Anterior cingulate cortex (tissue), 58 donors: ENCODE measurements around the gene ATP5F1C.
"Not testable (repeated sequence)": the region's sequence is repeated elsewhere in the genome, so short reads cannot be mapped to it uniquely, and the experiment has no call there.

Experiments used
- DNase-seq, 58 donors: peaks; one replicate each; lab custom pipeline; 2025; lab: John Stamatoyannopoulos, UW

The ATP5F1C gene

GRCh38 chr10:7787857-7788638, at the start of gene ATP5F1C, which contains the start of gene KIN:
ATP5F1C (plus strand) TSS chr10:7788177; CDS start chr10:7788208, 31 bp downstream.
KIN (minus strand) TSS chr10:7787993; CDS start chr10:7787933, 60 bp downstream.
- DNase-seq, result peak; percentile 69 to 98 (median 96)

DNA sequence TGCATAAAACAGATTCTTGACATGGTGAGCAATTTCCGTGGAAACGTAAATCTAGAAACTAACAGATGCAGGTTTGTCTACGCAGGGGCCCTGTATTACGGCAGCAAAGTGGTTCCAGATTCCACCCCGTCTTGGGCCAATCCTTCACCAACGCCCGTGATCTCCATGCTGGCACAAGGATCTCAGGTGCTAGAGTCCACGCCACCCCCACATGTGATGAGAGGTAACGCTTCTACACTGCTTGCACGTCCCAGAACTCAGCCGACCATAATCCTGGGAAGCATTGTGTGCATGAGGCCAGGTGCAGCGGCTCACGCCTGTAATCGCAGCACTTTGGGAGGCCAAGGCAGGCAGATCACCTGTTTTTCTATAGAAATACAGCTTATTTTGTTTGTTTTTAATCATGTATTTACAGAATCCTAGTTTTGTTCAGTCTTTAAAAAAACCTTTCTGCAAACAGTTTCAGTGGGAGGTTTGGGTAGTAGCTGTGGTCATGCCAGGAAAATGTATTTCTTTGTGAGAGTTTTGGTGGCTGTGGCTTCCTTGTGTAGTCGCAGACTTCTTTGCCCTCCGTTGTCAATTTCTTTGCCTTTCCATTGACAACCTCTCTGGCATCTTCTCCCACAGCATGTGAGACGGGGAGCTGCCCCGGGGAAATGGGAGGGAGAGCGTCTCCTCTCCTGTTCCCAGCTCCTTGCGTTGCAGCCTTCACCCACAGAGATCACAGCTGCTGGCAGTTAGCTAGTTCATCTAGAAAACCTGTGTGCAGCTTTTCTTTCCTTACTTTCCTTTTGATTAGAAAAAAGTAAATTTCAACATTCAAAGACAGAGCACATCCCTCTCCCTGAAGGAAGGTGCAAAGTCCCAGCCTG, 49.2 kb upstream of the ATP5F1C start:
- DNase-seq, result no peak

- no peak for DNase-seq
Observed at GRCh38 chr10:7744307-7744706, 43.7 kb upstream of the ATP5F1C start.

DNA sequence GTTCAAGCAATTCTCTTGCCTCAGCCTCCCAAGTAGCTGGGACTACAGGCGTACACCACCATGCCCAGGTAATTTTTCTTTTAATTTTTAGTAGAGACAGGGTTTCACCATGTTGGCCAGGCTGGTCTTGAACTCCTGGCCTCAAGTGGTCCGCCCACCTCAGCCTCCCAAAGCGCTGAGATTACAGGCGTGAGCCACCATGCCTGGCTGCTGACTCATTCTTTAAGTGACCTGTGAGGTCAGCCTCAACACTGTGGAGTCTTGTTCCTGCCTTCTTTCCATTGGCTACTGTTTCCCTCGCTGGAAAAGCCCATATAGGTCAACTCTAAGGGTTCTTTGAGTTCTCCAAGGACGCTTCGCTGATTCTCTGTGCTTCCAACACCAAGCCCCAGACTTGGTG, 39.3 kb upstream of the ATP5F1C start:
- not testable (repeated sequence) for DNase-seq

DNA sequence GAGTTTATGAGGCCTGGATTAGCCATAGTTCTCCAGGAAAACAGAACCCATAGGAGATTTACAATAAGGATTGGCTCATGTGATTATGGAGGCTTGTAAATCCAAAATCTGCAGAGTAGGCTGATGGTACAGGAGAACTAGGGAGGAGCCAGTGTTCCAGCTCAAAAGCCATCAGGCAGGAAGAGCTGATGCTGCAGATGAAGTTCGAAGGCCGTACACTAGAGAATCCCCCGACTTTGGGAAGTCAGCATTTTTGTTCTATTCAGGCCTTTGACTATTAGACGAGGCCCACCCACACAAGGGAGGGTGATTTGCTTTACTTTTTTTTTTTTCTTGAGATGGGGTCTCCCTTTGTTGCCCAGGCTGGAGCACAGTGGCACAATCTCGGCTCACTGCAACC, 37.8 kb upstream of the ATP5F1C start:
- DNase-seq, result no peak

- no peak for DNase-seq
Observed at GRCh38 chr10:7752251-7752650, 35.7 kb upstream of the ATP5F1C start.

- DNase-seq, result no peak
Observed at GRCh38 chr10:7755103-7755502, 32.9 kb upstream of the ATP5F1C start.

DNA sequence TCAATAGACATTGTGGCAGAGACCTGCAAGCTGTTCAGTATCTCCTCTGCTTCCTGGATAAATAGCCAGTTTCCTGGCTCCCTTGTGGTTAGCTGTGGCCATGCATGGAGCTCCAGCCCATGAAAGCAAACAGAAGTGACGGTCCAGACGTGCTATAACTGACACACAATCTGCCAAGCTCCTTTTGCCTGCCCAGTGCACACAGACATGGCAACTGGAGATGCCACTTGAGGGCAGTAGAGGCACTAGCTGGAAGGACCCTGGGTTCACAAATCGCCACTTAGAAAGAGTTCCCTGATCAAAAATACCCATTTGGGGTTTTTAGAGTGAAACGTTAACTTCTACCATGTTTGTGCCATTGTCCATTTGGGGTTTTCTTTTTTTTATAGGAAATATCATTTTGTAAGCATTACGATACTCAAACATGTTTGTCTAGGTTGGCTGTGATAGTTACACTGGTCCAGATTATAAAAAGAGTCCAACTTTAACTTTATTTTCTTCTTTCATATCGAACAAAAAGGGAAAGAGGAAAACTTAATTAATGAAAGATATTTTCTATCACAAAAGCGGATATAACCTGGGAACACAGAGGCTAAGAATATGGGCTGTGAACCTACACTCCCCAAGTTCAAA, 31.5 kb upstream of the ATP5F1C start:
- peak in 3 of 58 donors; percentile 0 to 8 (median 1) for DNase-seq

DNA sequence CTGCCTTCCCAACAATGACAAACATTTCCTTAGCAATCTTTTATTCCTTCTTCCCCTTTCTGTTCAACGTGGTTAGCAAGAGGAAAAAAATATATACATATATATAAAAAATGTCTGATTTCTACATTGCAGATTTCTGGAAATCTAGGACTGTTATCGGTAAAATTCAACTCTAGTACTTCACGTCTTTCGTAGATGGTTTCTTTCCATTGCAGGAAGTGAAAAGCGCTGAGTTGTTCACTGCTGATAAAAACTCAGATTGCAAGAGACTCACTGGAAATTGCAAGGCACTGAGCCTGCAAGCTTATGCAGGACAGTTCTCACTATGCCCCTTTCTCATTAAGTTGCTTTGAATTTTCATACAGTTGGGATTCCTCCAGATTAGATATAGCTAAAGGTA, 24.0 kb upstream of the ATP5F1C start:
- no peak for DNase-seq

GRCh38 chr10:7766241-7766640, 21.7 kb upstream of the ATP5F1C start:
- no peak for DNase-seq

- no peak for DNase-seq
Observed at GRCh38 chr10:7767209-7767608, 20.8 kb upstream of the ATP5F1C start.

- no peak for DNase-seq
Observed at GRCh38 chr10:7768417-7768816, 19.6 kb upstream of the ATP5F1C start.

DNA sequence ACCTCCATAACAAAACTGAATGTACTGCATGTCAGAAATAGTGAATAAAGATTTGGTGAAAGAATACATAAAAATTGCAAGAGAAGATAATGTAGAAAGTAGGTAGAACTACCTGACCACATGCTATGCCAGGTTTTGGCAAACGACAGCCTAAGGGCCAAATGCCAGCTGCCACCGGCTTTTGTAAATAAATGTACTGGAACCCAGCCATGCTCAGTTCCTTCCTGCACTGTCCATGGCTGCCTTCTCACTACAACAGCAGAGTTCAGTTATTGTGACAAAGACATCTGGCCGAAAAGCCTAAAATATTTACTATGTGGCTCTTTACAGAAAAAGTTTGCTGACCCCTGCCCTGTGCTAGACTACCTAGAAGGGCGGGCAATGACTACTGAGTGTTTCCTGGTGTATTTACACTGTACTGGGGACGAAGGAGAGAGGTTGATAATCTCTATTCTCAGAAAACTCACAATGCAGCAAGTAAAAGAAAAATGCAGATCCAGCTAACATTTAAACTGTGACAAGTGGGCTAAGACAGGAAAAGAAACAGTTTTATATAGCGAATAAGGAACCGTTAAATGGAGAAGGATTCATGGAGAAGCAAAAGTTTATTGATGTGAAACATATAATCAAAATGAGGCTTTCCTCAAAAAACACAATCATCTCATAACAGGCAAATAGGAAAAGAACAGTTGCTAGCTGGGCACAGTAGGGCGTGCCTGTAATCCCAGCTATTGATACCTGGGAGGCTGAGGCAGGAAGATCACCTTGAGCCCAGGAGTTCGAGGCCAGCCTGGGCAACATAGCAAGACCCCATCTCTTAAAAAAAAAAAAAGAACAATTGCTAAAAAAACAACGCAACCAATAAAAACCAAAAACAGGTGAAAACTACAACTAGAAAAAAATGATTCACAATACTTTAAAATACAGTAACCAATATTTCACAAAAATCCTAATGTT, 13.9 kb upstream of the ATP5F1C start:
- no peak for DNase-seq

DNA sequence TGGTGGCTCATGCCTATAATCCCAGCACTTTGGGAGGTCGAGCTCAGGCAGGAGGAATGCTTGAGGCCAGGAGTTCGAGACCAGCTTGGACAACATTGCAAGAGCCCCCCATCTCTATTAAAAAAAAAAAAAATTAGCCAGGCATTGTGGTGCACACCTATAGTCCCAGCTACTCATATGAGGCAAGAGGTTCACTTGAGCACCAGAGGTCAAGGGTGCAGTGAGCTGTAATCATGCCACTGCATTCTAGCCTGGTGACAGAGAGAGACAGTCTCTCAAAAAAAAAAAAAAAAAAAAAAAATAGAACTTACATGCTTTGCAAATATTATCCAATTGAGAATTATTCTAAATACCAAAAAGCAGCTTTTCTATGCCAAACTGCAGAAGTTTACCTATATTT, 11.2 kb upstream of the ATP5F1C start:
- DNase-seq, result no peak

DNA sequence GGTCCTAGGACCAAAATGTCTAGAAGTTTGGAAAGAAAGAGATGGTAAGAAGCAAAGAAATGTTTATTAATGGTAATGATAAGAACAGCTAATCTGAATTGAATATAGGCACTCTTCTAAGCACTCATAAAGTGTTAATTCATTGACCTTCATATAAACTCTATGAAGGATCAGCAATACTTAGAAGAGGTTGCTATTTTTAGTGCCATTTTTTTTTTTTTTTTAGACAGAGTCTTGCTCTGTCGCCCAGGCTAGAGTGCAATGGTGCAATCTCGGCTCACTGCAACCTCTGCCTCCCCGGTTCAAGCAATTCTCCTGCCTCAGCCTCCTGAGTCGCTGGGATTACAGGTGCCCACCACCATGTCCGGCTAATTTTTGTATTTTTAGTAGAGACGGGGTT, 5.8 kb upstream of the ATP5F1C start:
- DNase-seq, result not testable (repeated sequence)

- DNase-seq, result no peak
Observed at GRCh38 chr10:7786430-7786829, 1.5 kb upstream of the ATP5F1C start.

DNA sequence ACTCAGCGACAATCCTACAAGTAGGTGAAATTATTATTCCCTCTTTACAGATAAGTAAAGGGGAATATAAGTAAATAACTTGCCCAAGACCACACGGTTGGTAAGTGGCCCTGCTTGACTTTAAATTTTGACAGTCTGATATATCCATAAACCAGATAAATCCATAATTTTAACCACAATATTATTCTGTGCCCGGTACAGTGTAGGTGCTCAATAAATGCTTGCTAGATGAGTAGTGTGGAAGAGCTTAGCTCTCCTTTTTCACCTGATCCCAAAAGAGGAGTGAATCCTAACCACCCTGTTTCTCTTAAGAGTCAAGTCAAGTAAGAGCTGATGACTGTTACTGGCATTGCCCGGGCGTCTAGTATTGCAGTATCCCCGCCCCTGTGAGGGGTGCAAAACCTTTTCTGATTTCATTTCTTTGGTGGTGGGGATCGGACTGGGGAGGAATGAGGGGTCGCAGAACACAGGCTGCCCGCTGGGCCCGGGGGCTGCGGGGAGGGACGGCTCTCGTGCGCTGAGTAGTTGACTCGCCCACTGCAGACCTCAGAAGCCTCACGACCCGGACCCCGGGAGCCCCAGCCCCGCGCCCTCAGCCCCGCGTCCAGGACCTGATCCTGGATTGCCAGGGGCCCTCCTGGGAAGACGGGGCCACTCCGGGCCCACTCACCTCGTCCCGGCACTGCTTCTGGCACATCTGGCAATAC, 674 bp upstream of the ATP5F1C start:
- DNase-seq, result peak in 2 of 58 donors; percentile 45 to 64

GRCh38 chr10:7788639-7789286, 786 bp downstream of the ATP5F1C start:
- peak in 5 of 58 donors; percentile 25 to 47 (median 33) for DNase-seq

DNA sequence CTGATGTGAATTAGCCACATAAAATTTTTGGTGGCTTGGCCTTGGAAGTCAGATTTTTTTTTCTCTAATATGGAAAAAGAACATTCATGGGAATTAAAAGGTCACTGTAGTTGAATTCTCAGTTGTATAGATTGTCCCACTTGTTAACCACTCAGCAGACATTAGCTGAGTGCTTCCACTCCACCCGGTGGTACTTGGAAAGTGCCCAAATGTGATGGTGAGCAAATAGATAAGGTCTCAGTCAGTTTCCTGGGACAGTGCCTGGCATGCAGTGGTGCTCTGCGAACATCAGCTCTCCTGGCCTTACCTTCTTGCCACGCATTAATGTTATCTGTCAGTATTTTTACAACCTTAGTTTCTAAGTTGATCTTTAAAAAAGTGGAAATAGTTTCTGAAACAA, 1.4 kb downstream of the ATP5F1C start:
- no peak for DNase-seq
